WTC11 (cell line): ENCODE data around the gene PLXND1. TPM values are rescaled to one million over a fixed set of nuclear protein-coding genes. Genes with fewer than 3 reads are reported as not detected.

Source experiments
- ATAC-seq: fragments of 200-7000 bp; cut with Tn5 transposase; 2 replicates; pipeline ENCODE4 v1.10.0; 2021; ENCODE audit warnings: mild to moderate bottlenecking, moderate library complexity
- CTCF ChIA-PET: fragments of 300-600 bp; sonication (Branson Sonifier 250); formaldehyde crosslinking; loops from one replicate; lab custom pipeline; 2021; ENCODE audit warnings: antibody characterized with exemption; lab: Charles Lee
- POLR2A ChIA-PET: fragments of 350-600 bp; sonication (Branson Sonifier 250); formaldehyde crosslinking; loops from one replicate; lab custom pipeline; 2021; ENCODE audit warnings: antibody characterized with exemption; lab: Charles Lee
- DNase-seq: peaks from one replicate; pipeline ENCODE4 v3.0.0; 2021; ENCODE audit warnings: low spot score
- H3K27ac Mint-ChIP-seq: 2 replicates; pipeline ENCODE4 v1.8.0; 2021; ENCODE audit warnings: mixed read lengths
- H3K27me3 Mint-ChIP-seq: 2 replicates; pipeline ENCODE4 v1.8.0; 2021; ENCODE audit warnings: low read depth, mild to moderate bottlenecking, moderate library complexity, mixed read lengths
- H3K36me3 Mint-ChIP-seq: 2 replicates; pipeline ENCODE4 v1.8.0; 2021; ENCODE audit warnings: mixed read lengths
- H3K4me1 Mint-ChIP-seq: 2 replicates; pipeline ENCODE4 v1.8.0; 2022; ENCODE audit warnings: mixed read lengths
- H3K4me3 Mint-ChIP-seq: 2 replicates; pipeline ENCODE4 v1.8.0; 2021; ENCODE audit warnings: mild to moderate bottlenecking, moderate library complexity, mixed read lengths
- H3K9me3 Mint-ChIP-seq: 2 replicates; pipeline ENCODE4 v1.8.0; 2021; ENCODE audit warnings: mixed read lengths
- CBFB ChIP-seq: sonication (generic); formaldehyde crosslinking; IDR thresholded peaks from 2 replicates; pipeline ENCODE4 v1.8.1; 2022; ENCODE audit warnings: mild to moderate bottlenecking, low read depth, missing genetic modification reagents
- EMX1 ChIP-seq: fragments of 250-450 bp; sonication (Bioruptor Pico); IDR thresholded peaks from 2 replicates; pipeline ENCODE4 v1.8.0; 2021; ENCODE audit warnings: mild to moderate bottlenecking
- FOXP1 ChIP-seq: sonication (generic); formaldehyde crosslinking; IDR thresholded peaks from 2 replicates; pipeline ENCODE4 v1.8.0; 2022; ENCODE audit warnings: missing genetic modification reagents, mild to moderate bottlenecking, moderate library complexity, borderline replicate concordance
- GABPB1 ChIP-seq: sonication (generic); formaldehyde crosslinking; IDR thresholded peaks from 2 replicates; pipeline ENCODE4 v1.8.1; 2023; ENCODE audit warnings: mild to moderate bottlenecking, missing genetic modification reagents
- GTF2I ChIP-seq: fragments of 250-450 bp; sonication (Bioruptor Pico); conservative IDR thresholded peaks from 2 replicates; pipeline ENCODE4 v1.4.0; 2021; ENCODE audit warnings: mild to moderate bottlenecking
- JAZF1 ChIP-seq: fragments of 250-450 bp; sonication (Bioruptor Pico); IDR thresholded peaks from 2 replicates; pipeline ENCODE4 v1.9.0; 2021; ENCODE audit warnings: moderate library complexity, mild to moderate bottlenecking, inconsistent platforms
- JUN ChIP-seq: sonication (generic); formaldehyde crosslinking; IDR thresholded peaks from 2 replicates; pipeline ENCODE4 v1.8.0; 2023; ENCODE audit warnings: mild to moderate bottlenecking, missing genetic modification reagents
- KAT7 ChIP-seq: sonication (generic); formaldehyde crosslinking; IDR thresholded peaks from 2 replicates; pipeline ENCODE4 v1.8.1; 2023; ENCODE audit warnings: missing genetic modification reagents, mild to moderate bottlenecking, borderline replicate concordance
- MXD4 ChIP-seq: fragments of 250-450 bp; sonication (Bioruptor Pico); IDR thresholded peaks from 2 replicates; pipeline ENCODE4 v1.8.0; 2021; ENCODE audit warnings: mild to moderate bottlenecking, moderate library complexity, borderline replicate concordance
- NFE2L1 ChIP-seq: sonication (generic); formaldehyde crosslinking; IDR thresholded peaks from 2 replicates; pipeline ENCODE4 v1.8.1; 2023; ENCODE audit warnings: missing genetic modification reagents
- NR1H2 ChIP-seq: sonication (generic); formaldehyde crosslinking; IDR thresholded peaks from 2 replicates; pipeline ENCODE4 v1.9.0; 2021; ENCODE audit warnings: mild to moderate bottlenecking, moderate library complexity, missing genetic modification reagents
- PRRX2 ChIP-seq: fragments of 250-450 bp; sonication (Bioruptor Pico); IDR thresholded peaks from 2 replicates; pipeline ENCODE4 v1.8.0; 2021; ENCODE audit warnings: mild to moderate bottlenecking
- SMAD4 ChIP-seq: sonication (generic); formaldehyde crosslinking; IDR thresholded peaks from 2 replicates; pipeline ENCODE4 v1.8.0; 2022; ENCODE audit warnings: mild to moderate bottlenecking, missing genetic modification reagents
- SOX15 ChIP-seq: fragments of 250-450 bp; sonication (Bioruptor Pico); IDR thresholded peaks from 2 replicates; pipeline ENCODE4 v1.9.0; 2021; ENCODE audit warnings: mild to moderate bottlenecking
- TCF7 ChIP-seq: sonication (generic); formaldehyde crosslinking; IDR thresholded peaks from 2 replicates; pipeline ENCODE4 v1.8.0; 2022; ENCODE audit warnings: mild to moderate bottlenecking, low read depth, missing genetic modification reagents, moderate library complexity
- TEAD1 ChIP-seq: sonication (generic); formaldehyde crosslinking; IDR thresholded peaks from 2 replicates; pipeline ENCODE4 v1.8.0; 2022; ENCODE audit warnings: mild to moderate bottlenecking, missing genetic modification reagents
- ZNF138 ChIP-seq: sonication (generic); formaldehyde crosslinking; conservative IDR thresholded peaks from 2 replicates; pipeline ENCODE4 v1.8.1; 2022; ENCODE audit warnings: mild to moderate bottlenecking, moderate library complexity, missing genetic modification reagents
- ZNF263 ChIP-seq: sonication (generic); formaldehyde crosslinking; IDR thresholded peaks from 2 replicates; pipeline ENCODE4 v1.8.1; 2022; ENCODE audit warnings: low read depth, mild to moderate bottlenecking, moderate library complexity, missing genetic modification reagents
- ZNF317 ChIP-seq: sonication (generic); formaldehyde crosslinking; IDR thresholded peaks from 2 replicates; pipeline ENCODE4 v1.8.1; 2023; ENCODE audit warnings: low read depth, mild to moderate bottlenecking, moderate library complexity, missing genetic modification reagents, borderline replicate concordance
- ZNF671 ChIP-seq: fragments of 250-450 bp; sonication (Bioruptor Pico); IDR thresholded peaks from 2 replicates; pipeline ENCODE4 v1.8.0; 2021; ENCODE audit warnings: mild to moderate bottlenecking
- total RNA-seq: library from RNA; stranded (reverse); gene quantifications from 3 replicates; pipeline ENCODE4 v1.2.3, GENCODE V29; 2021
- TF ChIP-seq, protein P1 (sequence below): sonication (generic); formaldehyde crosslinking; IDR thresholded peaks from 2 replicates; pipeline ENCODE4 v1.8.1; 2023; ENCODE audit warnings: mild to moderate bottlenecking, missing genetic modification reagents
- TF ChIP-seq, protein P2 (sequence below): sonication (generic); formaldehyde crosslinking; IDR thresholded peaks from 2 replicates; pipeline ENCODE4 v1.8.1; 2023; ENCODE audit warnings: mild to moderate bottlenecking, moderate library complexity, missing genetic modification reagents
- TF ChIP-seq, protein P3 (sequence below): fragments of 250-450 bp; sonication (Bioruptor Pico); IDR thresholded peaks from 2 replicates; pipeline ENCODE4 v1.8.0; 2021; ENCODE audit warnings: mild to moderate bottlenecking
- TF ChIP-seq, protein P4 (sequence below): fragments of 250-450 bp; sonication (Bioruptor Pico); IDR thresholded peaks from 2 replicates; pipeline ENCODE4 v1.9.0; 2021; ENCODE audit warnings: mild to moderate bottlenecking
- TF ChIP-seq, protein P5 (sequence below): sonication (generic); formaldehyde crosslinking; IDR thresholded peaks from 2 replicates; pipeline ENCODE4 v1.8.1; 2022; ENCODE audit warnings: low read depth, mild to moderate bottlenecking, moderate library complexity, missing genetic modification reagents, borderline replicate concordance

Gene PLXND1
- total RNA-seq, 1 experiment from 2014 or later, result 56.7 TPM

DNA sequence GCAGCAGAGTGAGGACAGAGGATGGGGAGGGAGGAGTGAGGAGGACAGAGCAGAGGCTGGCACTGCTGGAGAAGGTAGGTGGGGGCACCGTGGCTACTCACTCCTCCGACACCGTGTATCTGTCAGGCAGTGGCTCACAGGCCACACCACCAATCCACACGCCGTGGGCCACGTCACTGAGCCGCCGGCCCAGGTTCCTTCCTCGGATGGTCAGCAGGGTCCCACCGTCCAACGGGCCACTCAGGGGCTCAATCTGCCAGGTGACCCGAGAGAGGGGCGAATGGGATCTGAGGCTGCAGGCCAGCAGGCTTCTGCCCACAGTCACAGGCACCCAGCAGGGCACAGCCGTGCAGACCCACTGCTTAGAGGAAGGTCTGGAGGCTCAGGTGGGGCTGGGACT is 33.0 kb downstream of the PLXND1 start (continued):
- TF ChIP-seq, protein P1, sequence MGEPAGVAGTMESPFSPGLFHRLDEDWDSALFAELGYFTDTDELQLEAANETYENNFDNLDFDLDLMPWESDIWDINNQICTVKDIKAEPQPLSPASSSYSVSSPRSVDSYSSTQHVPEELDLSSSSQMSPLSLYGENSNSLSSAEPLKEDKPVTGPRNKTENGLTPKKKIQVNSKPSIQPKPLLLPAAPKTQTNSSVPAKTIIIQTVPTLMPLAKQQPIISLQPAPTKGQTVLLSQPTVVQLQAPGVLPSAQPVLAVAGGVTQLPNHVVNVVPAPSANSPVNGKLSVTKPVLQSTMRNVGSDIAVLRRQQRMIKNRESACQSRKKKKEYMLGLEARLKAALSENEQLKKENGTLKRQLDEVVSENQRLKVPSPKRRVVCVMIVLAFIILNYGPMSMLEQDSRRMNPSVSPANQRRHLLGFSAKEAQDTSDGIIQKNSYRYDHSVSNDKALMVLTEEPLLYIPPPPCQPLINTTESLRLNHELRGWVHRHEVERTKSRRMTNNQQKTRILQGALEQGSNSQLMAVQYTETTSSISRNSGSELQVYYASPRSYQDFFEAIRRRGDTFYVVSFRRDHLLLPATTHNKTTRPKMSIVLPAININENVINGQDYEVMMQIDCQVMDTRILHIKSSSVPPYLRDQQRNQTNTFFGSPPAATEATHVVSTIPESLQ (CRISPR knock-in tag), result no peak
- no peak for TF ChIP-seq SMAD4 (CRISPR knock-in tag)

DNA sequence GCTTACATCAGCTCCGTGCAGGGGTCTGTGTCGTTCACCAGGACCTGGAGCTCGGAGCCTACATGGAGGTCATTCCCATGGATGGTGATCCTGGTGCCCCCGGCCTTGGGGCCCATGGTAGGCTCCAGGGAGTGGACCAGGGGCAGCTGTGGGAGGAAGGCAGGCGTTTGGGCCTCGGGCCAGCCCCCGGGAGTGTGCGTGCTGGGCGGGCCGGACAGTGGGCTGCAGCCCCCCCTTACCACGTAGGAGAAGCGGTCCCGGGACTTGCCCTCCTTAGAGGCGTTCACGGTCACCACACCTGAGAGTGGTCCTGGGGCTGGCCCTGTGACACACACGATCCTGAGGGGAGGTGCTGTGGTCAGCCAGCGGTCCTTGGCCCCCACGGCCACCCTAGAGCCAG is 33.9 kb downstream of the PLXND1 start:
- ChIA-PET POLR2A (no interaction called here), CTCF (no interaction called here)
- DNase-seq (no peak), ATAC-seq (no peak)
- no peak overlapping the region for H3K27ac Mint-ChIP-seq
- H3K9me3 Mint-ChIP-seq, result no peaks in the 10 kb centered on the region
- H3K4me3 Mint-ChIP-seq, result no peak overlapping the region
- TF ChIP-seq ZNF138 (no peak), GTF2I (CRISPR knock-in tag) (no peak), JUN (CRISPR knock-in tag) (no peak), GABPB1 (no peak), CBFB (CRISPR knock-in tag) (no peak), SMAD4 (CRISPR knock-in tag) (no peak), EMX1 (no peak), PRRX2 (no peak), NFE2L1 (CRISPR knock-in tag) (no peak), FOXP1 (no peak), NR1H2 (CRISPR knock-in tag) (no peak), ZNF317 (CRISPR knock-in tag) (no peak), JAZF1 (CRISPR knock-in tag) (no peak), TCF7 (CRISPR knock-in tag) (no peak)
- TF ChIP-seq, protein P2, sequence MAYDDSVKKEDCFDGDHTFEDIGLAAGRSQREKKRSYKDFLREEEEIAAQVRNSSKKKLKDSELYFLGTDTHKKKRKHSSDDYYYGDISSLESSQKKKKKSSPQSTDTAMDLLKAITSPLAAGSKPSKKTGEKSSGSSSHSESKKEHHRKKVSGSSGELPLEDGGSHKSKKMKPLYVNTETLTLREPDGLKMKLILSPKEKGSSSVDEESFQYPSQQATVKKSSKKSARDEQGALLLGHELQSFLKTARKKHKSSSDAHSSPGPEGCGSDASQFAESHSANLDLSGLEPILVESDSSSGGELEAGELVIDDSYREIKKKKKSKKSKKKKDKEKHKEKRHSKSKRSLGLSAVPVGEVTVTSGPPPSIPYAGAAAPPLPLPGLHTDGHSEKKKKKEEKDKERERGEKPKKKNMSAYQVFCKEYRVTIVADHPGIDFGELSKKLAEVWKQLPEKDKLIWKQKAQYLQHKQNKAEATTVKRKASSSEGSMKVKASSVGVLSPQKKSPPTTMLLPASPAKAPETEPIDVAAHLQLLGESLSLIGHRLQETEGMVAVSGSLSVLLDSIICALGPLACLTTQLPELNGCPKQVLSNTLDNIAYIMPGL, result no peak
- TF ChIP-seq, protein P3, sequence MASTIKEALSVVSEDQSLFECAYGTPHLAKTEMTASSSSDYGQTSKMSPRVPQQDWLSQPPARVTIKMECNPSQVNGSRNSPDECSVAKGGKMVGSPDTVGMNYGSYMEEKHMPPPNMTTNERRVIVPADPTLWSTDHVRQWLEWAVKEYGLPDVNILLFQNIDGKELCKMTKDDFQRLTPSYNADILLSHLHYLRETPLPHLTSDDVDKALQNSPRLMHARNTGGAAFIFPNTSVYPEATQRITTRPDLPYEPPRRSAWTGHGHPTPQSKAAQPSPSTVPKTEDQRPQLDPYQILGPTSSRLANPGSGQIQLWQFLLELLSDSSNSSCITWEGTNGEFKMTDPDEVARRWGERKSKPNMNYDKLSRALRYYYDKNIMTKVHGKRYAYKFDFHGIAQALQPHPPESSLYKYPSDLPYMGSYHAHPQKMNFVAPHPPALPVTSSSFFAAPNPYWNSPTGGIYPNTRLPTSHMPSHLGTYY (CRISPR knock-in tag), result no peak
- H3K27me3 Mint-ChIP-seq, result no peaks in the 10 kb centered on the region
- peaks cover 11% of the 10 kb centered on the region for H3K4me1 Mint-ChIP-seq
- peaks cover 3% of the 10 kb centered on the region; the same call in 1 of the 2 replicates for H3K36me3 Mint-ChIP-seq

DNA sequence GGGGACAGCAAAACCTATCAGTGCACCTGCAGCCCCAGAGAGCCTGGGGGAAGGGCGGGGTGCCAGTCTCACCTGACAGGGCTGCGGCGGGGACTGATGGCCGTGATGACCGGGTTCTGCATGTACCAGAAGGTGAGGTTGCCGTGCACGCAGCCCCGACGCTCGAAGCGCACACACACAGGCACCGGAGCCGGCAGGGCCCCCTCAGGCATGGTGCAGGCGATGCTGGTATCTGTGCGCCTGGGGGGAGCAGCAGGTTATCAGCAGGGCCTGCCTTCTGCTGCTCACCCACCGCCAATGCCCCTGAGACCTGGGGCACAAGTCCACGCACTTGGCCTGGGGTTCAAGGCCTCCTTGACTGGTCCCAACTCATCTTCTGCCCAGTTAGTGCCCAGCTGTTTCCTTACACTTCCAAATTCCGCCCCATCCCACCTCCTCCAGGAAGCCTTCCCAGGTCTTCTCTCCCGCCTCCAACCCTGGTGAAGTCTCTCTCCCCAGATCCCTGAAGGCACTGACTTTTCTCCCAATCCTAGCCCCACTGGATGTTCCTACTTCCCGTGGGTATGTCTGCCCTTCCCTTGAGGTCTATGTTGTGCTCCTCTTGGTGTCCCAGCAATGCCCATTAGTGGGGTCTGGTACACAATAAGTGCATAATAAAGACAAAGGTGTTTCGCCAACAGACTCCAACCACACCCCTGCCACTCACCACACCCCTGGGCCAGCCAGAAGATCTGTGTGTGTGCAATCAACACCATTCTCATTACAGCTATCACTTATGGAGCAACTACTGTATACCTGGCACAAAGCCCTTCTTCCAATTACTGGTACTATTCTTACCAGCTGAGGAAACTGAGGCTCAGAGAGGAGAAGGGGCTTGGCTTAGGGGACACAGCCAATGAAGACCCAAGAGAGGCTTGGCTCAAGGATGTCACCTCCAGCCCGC is 34.6 kb downstream of the PLXND1 start:
- Mint-ChIP-seq H3K27ac (no peak overlapping the region), H3K9me3 (no peaks in the 10 kb centered on the region), H3K4me3 (no peak overlapping the region), H3K27me3 (no peaks in the 10 kb centered on the region), H3K36me3 (peaks cover 3% of the 10 kb centered on the region; the same call in 1 of the 2 replicates), H3K4me1 (peaks cover 11% of the 10 kb centered on the region)
- no peak for DNase-seq
- TF ChIP-seq MXD4 (CRISPR knock-in tag) (no peak), CBFB (CRISPR knock-in tag) (no peak), PRRX2 (no peak), NFE2L1 (CRISPR knock-in tag) (no peak), TEAD1 (CRISPR knock-in tag) (no peak), KAT7 (CRISPR knock-in tag) (no peak), GTF2I (CRISPR knock-in tag) (no peak), SOX15 (CRISPR knock-in tag) (no peak), ZNF671 (no peak), ZNF263 (CRISPR knock-in tag) (no peak)
- TF ChIP-seq, protein P4, sequence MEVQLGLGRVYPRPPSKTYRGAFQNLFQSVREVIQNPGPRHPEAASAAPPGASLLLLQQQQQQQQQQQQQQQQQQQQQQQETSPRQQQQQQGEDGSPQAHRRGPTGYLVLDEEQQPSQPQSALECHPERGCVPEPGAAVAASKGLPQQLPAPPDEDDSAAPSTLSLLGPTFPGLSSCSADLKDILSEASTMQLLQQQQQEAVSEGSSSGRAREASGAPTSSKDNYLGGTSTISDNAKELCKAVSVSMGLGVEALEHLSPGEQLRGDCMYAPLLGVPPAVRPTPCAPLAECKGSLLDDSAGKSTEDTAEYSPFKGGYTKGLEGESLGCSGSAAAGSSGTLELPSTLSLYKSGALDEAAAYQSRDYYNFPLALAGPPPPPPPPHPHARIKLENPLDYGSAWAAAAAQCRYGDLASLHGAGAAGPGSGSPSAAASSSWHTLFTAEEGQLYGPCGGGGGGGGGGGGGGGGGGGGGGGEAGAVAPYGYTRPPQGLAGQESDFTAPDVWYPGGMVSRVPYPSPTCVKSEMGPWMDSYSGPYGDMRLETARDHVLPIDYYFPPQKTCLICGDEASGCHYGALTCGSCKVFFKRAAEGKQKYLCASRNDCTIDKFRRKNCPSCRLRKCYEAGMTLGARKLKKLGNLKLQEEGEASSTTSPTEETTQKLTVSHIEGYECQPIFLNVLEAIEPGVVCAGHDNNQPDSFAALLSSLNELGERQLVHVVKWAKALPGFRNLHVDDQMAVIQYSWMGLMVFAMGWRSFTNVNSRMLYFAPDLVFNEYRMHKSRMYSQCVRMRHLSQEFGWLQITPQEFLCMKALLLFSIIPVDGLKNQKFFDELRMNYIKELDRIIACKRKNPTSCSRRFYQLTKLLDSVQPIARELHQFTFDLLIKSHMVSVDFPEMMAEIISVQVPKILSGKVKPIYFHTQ (CRISPR knock-in tag), result no peak
- TF ChIP-seq, protein P5, sequence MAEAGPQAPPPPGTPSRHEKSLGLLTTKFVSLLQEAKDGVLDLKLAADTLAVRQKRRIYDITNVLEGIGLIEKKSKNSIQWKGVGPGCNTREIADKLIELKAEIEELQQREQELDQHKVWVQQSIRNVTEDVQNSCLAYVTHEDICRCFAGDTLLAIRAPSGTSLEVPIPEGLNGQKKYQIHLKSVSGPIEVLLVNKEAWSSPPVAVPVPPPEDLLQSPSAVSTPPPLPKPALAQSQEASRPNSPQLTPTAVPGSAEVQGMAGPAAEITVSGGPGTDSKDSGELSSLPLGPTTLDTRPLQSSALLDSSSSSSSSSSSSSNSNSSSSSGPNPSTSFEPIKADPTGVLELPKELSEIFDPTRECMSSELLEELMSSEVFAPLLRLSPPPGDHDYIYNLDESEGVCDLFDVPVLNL (CRISPR knock-in tag), result no peak
- POLR2A ChIA-PET, result no interaction called here
- ATAC-seq, result no peak
- CTCF ChIA-PET, result no interaction called here
